Amniotic stem cell (primary cell): ENCODE results near the gene PHPT1.
"Not testable (repeated sequence)": the region's sequence is repeated elsewhere in the genome, so short reads cannot be mapped to it uniquely, and the experiment has no call there.

ENCODE experiments used
- DNase-seq: peaks from one replicate; lab custom pipeline; 2025; lab: John Stamatoyannopoulos, UW

Gene PHPT1

DNA sequence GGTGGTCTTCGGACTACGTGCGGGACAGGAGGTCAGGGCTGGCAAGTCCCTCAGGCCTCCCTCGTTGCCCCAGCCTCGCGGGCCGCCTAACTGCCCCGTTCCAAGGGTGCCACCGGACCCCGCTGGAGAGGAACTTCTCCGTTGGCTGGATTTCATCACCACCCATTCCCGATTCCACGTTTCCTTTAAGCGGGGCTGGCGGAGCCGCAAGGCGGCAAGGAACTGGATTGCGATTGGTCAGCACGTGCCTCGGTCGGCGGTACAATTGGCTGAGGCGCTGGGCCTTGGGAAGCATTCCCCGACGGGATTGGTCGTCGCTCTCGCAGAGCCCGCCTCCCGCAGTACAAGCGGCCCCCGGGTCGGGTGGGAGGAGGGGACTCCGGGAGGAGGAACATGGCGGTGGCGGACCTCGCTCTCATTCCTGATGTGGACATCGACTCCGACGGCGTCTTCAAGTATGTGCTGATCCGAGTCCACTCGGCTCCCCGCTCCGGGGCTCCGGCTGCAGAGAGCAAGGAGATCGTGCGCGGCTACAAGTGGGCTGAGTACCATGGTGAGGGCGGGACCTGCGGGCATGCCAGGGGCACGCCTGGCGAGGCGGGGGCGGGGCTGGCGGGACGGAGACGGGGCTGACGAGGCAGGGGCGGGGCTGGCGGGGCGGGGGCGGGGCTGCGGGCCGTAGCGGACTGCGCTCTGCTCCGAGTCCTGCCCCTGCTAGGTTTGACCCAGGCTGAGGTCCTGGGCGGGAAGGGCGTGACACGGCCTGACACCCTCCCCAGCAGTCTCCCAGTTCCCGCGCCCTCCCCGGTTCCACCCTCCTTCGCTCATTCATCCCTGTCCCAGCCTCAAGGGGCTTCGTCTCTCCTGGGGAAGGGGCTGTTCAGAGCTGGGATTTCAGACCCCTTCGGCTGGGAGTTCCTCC lies at the start of gene PHPT1:
PHPT1 (plus strand) TSS at position 372 of the 922 bp plus-strand sequence; CDS start at position 394, 22 bp downstream.
- DNase-seq: peak; percentile 96

DNA sequence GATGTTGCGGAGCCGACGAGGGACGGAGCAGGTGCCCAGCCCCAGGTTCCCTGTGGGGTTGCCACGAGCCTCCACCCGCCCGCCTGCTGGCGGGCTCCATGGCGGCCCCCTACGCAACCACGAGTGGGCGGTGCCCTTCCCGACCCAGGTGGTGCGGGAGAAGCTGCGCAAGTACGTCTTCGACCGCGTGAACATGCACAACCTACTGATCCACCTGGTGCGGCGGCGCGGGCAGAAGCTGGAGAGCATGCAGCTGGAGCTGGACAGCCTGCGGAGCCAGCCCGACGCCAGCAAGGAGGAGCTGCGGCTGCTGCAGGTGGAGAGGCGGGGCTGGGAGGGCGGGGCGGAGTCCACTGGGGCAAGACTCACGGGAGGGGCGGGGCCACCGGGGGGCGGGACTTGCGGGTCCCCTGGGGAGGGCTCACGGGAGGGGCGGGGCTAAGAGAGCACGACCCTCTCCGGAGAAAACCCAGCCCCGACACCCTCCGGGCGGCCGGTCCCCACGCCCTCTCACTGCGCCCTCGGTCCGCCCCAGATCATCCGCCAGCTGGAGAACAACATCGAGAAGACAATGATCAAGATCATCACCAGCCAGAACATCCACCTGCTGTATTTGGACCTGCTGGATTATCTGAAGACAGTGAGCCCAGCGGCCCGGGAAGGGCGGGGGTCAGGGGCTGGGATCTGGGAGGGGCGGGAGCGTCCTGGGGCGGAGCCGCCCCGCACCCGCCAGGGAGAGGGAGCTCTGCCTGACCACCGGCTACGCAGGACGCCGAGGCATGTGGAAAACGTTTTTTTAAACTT lies 49.2 kb upstream of the PHPT1 start:
- no peak for DNase-seq

DNA sequence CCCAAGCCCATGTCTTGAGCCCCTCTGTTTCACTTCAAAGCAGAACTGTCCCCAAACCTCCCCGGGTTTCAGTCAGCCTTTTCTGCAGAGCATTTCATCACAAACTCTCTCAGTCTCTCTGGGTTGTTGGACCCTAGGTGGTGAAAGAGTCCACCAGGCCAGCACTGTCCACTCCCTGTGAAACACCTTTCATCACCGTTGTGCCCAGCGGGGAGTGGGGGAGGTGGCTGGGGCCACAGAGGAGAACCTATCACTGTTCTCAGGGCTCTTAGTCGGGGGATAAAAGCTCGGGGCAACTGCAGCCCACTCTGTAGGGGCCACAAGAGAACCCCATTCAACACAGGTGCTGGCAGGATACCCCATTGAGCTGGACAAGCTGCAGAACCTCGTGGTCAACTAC lies 46.9 kb upstream of the PHPT1 start:
- DNase-seq: no peak

DNA sequence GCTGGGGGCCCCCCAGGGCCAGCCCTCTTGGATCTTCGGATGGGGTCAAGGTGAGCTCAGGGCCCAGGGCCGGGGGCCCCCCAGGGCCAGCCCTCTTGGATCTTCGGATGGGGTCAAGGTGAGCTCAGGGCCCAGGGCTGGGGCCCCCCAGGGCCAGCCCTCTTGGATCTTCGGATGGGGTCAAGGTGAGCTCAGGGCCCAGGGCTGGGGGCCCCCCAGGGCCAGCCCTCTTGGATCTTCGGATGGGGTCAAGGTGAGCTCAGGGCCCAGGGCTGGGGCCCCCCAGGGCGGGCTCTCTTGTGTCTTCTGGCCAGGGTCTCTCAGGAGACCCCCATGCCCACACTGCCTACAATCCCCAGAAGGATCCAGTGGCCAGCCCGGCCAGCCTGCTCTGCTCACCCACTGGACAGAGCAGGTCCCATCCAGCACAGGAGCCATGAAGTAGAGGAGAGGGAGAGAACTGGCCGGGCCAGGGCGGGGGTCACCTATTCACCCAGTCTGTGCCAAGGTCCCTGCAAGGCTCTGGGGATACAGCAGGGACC lies 46.1 kb upstream of the PHPT1 start:
- DNase-seq: not testable (repeated sequence)

DNA sequence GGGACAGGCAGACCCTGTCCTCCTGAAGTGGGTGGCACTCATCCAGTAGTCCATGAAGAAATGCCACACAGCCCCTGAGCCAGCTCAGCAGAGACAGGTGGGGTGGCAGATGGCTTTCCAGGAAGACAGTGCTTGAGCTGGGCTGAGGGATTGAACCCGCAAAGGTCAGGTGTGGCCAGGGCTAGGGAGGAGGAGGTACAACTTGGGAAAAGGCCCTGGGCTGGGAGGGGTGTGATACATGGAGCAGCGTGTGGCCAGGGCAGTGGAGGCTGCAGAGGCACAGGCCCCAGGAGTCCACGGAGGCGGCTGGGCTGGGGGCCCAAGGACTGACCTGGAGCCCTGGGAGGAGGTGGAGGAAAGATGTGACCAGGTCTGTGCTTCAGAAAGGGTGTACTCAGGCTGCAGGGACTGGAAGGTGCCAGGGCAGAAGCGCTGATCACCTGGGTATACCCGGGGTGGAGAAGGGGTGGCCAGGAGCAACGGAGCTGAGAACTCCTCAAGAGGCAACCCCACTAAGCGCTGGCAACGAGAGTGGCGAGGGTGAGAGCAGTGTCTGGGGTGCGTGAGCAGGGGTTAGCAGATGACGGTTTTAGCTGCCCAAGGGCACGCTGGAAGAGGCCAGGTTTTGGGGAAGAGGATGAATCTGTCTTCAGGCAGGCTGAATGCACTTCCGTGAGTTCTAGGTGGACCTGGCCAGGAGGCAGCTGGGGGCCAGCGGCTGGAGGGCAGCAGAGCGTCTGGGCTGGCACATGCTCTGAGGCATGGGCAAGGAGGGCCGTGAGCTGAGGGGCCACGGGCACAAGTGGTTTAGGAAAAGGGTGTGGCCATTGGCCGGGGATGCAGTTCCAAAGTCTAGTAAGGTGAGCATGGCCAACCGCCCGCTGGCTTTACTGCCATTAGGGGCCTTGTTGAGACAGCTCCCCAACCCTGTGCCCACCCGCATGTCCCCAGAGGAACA lies 45.4 kb upstream of the PHPT1 start:
- no peak for DNase-seq

DNA sequence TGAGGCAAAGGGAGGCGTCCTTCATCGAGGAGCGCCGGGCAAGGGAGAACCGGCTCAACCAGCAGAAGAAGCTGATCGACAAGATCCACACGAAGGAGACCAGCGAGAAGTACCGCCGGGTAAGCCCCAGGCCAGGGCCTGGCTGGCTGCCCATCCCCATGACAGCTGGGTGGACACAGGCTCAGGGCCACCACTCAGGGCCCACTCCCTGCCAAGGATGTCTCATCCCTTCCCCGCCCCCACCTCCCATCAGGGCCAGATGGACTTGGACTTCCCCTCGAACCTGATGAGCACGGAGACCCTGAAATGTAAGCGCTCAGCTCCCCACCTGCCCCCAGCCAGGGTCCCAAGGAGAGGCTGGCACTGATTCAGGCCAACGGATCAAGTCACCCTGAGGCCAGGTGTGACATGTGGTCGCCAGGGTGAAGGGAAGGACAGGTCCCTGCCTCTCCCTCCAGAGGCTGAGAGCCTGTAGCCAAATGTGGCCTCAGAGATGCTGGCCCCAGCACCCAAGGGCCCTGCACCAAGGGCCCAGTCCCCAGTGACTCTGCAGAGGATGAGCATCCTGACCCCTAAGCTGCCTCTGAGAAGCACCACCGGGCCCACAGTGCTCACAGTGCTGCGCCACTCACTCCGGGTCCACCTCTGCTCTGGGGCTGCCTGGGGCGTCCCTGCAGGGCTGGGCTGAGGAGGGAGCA lies 44.6 kb upstream of the PHPT1 start:
- DNase-seq: no peak

DNA sequence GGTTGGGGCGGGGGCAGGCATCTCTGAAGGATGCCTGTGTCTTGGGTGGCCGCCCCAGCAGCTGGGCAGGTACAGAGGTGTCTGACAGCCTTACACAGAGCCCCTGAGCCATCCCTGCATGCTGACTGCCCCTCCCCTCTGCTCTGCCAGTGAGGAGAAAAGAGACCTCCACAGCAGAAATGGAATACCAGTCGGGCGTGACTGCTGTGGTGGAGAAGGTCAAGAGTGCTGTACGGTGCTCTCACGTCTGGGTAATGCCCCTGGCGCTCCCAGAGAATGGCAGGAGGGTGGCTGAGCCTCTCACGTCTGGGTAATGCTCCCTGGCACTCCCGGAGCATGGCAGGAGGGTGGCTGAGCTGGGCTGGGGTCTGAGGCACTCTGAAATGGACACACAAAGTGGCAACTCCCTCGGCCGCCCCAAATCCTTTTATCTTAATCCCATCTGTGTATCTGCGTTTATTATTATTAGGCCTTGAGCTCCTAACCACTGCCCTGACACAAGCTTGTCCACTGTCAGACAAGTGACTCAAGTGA lies 43.9 kb upstream of the PHPT1 start:
- DNase-seq: no peak

GRCh38 chr9:136806067-136806466 lies 43.1 kb upstream of the PHPT1 start:
- DNase-seq: no peak

DNA sequence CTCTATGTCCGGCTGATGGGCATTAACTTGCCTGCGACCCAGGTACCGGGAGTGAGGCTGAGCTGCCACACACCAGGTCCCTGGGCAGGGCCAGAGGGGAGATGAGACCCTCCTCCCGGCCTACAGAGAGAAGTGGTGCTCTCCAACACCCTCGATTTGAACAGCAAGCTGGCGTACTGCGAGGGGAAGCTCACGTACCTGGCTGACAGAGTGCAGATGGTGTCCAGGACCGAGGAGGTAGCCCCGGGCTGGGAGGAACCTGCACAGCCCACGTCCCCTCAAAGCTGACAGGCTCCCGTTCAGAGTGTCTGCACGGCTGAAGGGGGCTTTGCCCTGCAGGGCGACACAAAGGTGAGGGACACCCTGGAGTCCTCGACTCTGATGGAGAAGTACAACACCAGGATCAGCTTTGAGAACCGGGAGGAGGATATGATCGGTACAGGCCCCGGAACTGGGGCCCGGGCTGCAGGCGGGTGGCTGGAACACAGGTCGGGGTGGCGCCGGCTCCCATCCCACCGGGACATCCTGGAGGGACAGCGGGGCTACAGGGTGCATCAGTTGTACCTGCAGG lies 42.5 kb upstream of the PHPT1 start:
- DNase-seq: no peak

GRCh38 chr9:136807281-136808074 lies 41.7 kb upstream of the PHPT1 start, which contains the start of gene RABL6:
TSS of gene RABL6 (plus strand) at chr9:136807948. CDS start at chr9:136808197, 249 bp downstream.
- no peak for DNase-seq

GRCh38 chr9:136808075-136808805 lies 41.0 kb upstream of the PHPT1 start:
- no peak for DNase-seq

DNA sequence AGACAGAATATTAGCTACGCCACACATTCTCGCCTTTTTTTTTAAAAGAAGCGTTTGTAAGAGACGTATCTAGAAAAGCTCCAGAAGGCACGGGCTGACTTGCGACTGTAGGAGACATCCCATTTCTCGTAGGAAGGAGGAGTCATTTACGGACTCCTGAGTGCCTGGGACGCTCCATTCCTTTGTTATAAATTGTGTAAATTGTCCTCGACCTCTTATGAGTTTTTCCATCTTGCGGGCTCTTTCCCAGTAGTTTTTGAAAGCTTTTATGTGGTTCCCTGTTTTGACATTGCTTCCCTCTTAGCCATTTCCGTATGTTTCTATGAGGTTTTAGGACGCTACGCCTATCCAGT lies 40.4 kb upstream of the PHPT1 start:
- DNase-seq: no peak

GRCh38 chr9:136814725-136815421 lies 34.3 kb upstream of the PHPT1 start:
- no peak for DNase-seq

DNA sequence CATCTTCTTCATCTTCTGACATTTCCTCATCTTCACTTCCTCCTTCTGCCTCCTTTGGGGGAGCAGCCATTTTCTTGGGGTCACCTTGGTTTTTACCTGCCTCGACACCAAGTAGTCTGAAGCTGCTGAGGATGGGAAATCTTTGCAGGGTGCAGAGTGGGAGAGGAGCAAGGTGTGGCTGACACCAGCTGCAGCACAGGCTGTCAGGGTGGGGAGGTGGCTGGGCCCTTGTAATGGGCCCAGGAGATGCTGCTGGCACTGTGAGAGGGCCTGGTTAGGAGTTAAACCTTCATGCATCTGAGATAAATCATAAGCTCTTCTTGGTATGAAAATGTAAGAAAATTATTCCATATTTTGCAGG lies 33.8 kb upstream of the PHPT1 start:
- no peak for DNase-seq

DNA sequence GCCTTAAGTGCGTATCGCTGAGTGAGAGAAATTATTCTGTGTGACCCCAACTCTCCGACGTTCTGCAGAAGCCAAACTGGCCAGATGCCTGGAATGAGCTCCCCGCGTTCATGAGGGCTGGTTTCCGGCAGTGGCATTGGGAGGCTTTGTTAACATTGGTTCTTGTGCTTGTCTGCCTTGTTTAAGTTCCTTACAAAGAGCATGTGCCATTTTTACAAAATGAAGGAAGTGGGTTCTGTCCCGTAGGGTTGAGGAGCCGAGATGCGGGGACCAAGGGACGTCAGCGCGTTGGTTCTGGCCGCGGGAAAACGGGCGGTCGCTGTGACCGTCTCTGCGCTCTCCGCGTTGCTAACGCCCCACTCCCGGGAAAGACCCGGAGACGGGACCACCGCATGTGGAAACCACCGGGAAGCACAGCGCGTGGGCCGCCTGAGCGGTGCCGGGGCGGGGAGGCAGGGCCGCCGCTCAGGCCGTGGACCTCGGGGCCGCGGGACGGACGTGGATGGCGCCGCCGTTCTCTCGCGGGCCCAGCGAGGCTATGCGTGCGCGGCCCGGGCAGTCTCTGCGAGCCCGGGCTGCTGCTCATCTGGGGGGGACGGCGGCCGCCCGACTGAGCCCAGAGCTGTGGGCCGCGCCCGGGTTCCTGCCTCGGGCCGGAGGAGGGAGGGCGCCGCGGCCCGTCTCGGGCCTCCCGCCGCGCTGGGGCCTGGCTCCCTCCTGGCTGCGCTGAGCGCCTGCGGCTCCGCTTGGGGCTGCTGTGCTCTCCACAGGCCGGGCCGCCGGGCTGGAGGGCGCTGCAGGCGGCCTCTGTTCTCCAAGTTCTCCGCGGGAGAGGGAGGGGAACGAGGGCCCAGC lies 28.0 kb upstream of the PHPT1 start:
- no peak for DNase-seq

- DNase-seq: no peak
Measured at GRCh38 chr9:136821826-136822544, 27.2 kb upstream of the PHPT1 start.
